ENCODE data around the gene FILIP1.

GRCh38 chr6:75466636-75467035 lies 27.0 kb downstream of the FILIP1 start:
- TF ChIP-seq EP300 (IDR thresholded peaks at IDR 0.05) (no peak), POLR2A (IDR thresholded peaks at IDR 0.05) (no peak), CTCF (IDR thresholded peaks at IDR 0.05) (no peak), POLR2AphosphoS5 (IDR thresholded peaks at IDR 0.05) (no peak)

Measured in suprapubic skin (tissue), 4 donors.